Erythroblast (primary cell): ENCODE results near the gene SVEP1.

Source experiments
- DNase-seq, 2 experiments: peaks; one replicate each; lab custom pipeline; 2025; lab: John Stamatoyannopoulos, UW
- GATA1 ChIP-seq: IDR thresholded peaks from 2 replicates; pipeline ENCODE4 v1.6.1; 2011; ENCODE audit warnings: low read depth, mild to moderate bottlenecking, control low read depth, low read length, moderate library complexity
- POLR2A ChIP-seq: IDR thresholded peaks from 2 replicates; pipeline ENCODE4 v1.6.1; 2011; ENCODE audit warnings: mild to moderate bottlenecking, low read length

SVEP1 gene

DNA sequence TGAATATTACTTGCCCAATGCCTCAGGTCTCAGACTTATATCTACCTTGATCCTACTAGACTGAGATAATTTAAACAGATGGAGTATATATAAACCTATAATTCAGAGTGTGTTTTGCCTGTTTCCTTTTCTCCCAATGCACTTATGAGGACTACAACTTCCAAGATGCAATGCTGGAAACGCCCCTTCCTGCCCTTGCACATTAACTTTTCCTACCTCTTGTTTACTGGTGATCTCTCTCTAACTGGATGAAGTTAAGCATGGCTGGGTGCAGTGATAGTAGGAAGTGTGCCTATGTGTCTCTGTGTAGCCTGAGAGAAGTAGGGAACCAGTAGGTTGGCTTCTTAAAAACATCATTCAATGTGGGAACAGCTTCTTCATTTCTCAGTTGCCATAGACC is 115.2 kb downstream of the SVEP1 start:
- TF ChIP-seq POLR2A (no peak), GATA1 (no peak)
- no peak for DNase-seq

DNA sequence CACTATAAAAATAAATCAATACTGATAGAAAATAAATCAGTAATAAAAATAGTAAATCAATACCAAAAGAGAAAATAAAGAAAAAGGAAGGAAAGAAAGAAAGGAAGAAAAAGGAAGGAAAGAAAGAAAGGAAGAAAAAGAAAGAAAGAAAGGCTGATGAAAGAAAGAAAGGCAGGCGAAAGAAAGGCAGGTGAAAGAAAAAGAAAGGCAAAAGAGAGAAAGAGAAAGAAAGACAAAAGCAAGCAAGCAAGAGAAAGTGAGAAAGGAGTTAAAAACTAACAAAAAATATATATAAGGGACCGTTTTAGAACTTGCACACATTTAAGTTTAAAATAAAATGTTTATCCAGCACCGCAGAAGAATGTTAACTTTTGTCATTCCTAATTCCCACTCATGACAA is 116.0 kb downstream of the SVEP1 start:
- TF ChIP-seq GATA1 = no peak
- DNase-seq = no peak

DNA sequence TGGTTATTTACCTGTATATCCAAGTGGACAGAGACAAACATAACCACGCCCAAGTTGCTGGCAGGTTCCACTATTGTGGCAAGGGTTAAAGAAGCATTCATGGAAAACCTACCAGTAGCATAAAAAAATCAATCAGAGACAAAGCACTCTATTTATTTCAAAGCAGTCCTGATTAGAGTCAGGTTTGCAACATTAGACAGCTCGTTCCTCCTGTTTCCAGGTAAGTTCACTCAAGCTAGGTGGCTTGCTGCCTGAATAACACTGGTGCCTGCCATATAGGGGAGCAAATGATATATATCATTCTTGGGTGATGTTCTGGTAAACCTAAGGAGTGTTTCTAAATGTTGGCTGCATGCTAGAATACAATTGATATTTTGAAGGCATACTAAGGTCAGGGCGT is 122.3 kb downstream of the SVEP1 start:
- TF ChIP-seq POLR2A (no peak), GATA1 (no peak)
- DNase-seq = no peak

DNA sequence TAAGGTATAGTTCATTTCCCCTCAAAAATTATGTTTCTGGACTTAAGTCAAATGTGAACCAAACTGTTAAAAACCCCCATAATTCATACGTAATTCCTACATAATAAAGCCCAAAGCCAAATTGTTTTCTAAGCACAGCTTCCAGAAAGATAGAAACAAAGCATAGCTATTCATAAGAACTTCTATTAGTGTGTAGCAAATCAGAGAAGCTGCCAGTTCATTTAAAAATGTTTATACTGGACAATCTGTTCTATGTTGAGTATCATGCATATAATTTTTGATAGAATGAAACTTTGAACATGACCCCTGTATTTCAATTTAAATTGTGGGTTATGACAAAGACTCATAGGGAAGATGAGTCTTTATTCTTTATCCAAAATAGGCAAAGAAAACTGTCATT is 122.9 kb downstream of the SVEP1 start:
- no peak for DNase-seq
- TF ChIP-seq GATA1 (no peak), POLR2A (no peak)

DNA sequence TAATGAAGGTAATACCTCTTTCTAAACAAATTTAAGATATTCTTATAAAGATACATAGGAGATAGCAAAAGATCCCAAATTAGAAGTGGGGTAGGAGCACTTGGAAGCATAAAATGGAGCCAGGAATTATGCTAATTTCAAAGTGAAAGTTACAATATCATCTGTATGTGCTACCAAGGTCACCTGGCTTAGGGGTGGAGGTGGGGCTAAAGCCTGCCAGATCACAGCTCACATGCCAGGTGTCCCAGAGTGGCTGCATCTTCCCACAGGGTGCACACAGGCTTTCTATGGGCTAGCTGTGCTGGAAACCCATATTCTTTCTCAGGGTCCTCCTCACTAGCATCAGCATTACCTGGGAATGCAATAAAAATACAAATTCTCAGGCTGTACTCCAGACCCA is 123.7 kb downstream of the SVEP1 start:
- TF ChIP-seq GATA1 (no peak), POLR2A (no peak)
- DNase-seq = no peak

DNA sequence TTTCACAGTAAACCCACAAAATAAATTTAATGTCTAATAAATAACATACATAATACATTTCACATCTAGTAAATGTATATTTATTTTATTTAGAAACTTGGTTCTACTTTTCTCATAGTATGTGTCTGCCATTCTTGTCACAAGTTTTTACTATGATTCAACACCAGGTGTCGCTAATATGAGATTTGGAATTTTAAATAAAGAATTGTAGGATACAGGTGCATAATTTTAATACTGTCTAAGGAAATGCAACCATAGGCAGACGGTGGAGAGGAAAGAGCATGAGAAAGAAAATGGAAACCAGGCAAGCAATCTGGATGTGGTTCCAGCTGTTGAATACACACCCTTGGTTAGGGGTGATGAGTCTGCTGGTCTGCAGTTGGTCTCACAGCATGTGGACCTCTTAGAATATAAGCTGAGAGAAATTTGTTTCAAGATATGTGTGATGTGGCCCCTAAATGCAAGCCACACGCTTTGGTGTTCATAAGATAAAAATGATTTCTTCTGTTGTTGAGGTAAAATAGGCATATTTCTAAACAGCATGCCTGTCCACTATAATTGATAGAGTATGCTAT is 127.2 kb downstream of the SVEP1 start:
- DNase-seq = peak in 1 of 2 experiments; percentile 9
- TF ChIP-seq POLR2A (no peak), GATA1 (no peak)

DNA sequence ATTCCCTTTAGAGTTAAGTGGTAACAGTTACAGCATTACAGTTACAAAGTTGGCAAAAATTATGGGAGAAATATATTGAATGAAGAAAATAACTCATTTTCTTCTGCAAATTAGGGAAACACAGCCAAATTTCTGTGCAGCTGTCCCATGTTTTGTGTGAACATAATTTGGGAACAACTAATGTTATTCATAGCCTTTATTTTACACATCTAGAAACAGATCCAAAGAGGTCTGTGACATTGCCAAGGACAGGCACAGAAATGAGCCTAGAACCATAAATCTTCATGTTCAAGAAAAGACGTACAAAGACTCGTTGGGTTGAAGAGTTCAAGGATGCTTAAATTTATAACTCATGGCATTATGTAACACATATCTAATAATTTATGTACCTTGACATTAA is 127.8 kb downstream of the SVEP1 start:
- TF ChIP-seq GATA1 (no peak), POLR2A (no peak)
- DNase-seq = no peak

DNA sequence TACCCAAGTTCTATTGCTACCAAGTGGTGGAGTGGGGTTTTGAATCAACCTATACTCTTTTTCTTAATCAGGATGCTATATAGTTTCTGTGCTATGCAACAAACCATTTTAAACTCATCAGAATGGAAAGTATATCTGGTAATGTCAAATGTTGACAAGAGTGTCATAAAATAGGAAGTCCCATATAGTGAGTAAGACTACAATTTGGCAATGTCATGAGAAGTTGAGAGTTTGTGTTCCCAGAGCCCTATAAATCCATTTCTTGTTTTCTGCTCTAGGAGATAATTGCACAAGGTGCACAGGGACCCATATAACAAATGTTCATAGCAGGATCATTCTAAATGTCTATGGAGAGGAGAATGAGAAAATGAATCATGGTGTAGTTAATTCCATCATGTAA is 132.1 kb downstream of the SVEP1 start:
- TF ChIP-seq GATA1 (no peak), POLR2A (no peak)

DNA sequence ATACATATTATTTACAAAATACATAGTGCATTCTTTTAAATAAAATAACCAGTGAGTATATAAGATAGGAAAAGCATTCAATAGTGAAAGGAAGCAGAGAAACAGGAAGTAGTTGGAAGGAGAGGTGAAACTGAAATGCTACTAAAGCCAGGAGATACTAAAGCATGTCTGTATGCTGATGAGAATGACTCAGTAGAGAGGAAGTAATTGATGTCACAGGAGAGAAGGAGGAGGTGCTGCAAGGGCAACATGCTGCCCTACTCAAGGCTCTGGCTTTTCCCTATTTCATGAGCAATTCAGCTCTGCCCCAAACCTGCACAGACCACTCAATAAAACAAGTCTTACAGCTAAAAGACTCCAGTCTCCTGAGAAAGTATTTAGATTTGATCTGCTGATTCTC is 133.4 kb downstream of the SVEP1 start:
- TF ChIP-seq POLR2A (no peak), GATA1 (no peak)
- no peak for DNase-seq

More for the DNA sequence above, 132.1 kb downstream of the SVEP1 start:
- DNase-seq = no peak

DNA sequence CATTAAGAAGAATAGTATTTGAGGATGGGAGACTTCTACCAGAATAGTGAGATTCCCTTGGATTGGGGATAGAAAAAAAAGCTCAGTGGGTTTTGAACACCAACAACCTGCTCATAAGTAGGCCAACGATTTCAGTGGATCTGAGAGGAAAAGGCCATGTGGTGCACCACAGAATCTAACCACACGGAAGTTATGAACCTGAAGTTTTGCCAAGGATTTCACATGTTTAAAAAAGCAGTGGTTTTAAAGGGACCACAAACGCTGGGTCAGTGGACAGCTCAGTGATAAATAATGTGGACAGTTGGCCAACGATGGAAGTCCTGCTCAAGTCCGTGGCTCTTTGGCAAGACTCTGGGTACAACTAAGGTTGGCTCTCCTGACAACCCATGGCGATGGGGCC is 134.6 kb downstream of the SVEP1 start:
- DNase-seq = no peak
- TF ChIP-seq POLR2A (no peak), GATA1 (no peak)

DNA sequence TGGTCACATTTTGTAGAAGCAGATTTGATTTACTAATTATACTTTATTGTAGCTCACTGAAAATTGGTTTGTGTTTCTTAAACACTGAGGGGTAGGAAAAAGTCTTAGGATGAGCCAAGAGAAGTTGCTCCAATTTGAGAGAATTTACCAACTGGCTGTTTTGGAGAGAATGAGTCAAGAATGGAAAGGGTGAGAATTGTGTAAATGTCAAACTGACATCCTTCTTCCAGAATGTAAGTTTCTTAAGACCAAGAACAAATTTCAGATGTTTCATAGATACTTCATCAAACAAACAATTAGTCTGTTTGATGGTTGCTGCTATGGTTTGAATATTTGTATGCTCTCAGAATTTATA is 135.7 kb downstream of the SVEP1 start:
- no peak for TF ChIP-seq POLR2A
- no peak for TF ChIP-seq GATA1
- no peak for DNase-seq

DNA sequence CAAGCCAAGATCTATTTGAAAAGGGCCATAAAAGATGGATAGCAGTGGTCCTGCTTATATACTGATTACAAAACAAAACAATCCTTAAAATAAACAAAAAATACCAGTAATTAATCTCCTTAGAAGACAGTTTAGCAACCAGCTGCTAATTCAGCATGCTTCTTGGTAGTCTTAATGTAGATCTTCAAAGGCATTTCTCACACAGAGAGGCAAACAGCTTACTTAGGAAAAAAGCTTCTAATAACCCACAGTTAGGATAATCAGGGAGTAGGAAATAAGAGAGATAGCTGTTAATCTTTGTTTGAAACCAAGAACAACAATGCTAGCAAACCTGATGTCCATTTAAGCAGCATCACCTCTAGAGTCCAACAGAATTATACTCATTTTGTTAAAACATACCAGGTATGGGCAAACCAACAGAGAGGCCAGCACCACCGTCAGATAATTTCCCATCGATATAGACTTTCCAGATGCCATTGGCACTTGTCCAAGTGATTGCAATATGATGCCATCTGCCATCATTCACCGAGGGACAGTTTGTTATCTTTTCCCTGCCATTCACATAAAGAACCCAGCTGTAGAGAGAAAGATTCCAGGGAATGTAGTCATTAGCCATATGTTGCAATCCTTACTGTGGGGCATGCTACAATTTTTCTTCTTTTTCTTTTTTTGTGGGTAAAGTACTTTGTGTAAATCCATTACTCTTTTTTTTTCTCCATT is 136.2 kb downstream of the SVEP1 start:
- peak; percentile 72 to 82 for DNase-seq
- TF ChIP-seq GATA1 (no peak), POLR2A (no peak)

DNA sequence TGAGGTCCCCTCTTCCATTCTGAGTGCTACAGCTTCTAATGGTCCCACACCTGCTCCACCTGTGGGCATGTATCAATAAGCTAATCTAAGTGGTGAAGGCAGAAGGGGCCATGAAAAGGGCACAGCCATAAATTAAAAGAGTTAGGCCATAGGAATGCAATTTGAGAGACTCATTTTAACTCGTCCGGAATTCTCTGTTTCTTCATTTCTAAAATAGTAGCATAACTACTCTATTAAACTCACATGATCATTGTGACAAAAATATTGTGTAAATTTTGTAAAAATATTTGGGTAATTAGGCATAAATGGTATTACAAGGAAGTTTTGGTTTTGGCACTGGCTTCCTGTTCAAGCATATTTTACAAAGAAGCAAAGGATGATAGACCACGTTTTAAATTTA is 138.7 kb downstream of the SVEP1 start:
- TF ChIP-seq POLR2A = no peak
- no peak for TF ChIP-seq GATA1

DNA sequence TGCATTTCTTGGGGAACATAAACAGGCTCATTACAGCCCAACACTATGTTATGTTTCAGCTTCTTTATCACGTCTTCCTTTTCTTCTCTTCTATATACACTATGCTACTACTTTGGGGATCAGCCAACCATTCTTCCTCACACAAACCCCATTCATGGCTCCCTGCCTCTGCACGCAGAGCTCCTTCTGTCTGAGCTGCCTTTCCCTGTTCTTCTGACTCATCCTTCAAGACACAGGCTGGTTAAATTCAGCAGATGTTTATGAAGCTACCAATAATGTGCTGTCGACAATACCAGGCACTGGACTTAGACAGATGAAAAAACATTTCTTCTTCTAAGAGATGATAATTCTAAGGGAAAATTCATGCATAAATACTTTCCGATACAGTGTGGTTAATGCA is 139.4 kb downstream of the SVEP1 start:
- TF ChIP-seq POLR2A = no peak
- no peak for TF ChIP-seq GATA1
- no peak for DNase-seq

More for the DNA sequence above, 138.7 kb downstream of the SVEP1 start:
- no peak for DNase-seq

DNA sequence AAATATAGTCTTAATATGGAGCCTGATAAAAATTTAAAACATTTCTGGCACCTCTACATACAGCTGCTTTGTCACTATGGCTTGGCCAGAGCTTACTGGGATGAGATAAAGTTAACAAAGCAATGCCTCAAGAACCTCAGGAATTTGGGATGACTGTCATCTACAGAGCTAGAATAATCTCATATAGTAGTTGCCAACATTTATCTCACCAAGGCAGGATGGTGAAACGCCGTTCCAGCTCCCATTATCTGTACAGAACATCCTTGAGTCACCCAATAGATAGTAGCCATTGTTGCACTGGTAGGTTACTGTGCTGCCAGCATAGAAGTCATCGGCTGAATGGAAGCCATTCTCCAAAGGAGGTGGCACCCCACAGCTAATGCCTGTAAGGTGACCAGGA is 147.3 kb downstream of the SVEP1 start:
- DNase-seq = peak; percentile 80 to 93
- TF ChIP-seq GATA1 = peak; percentile 64
- TF ChIP-seq POLR2A = no peak

DNA sequence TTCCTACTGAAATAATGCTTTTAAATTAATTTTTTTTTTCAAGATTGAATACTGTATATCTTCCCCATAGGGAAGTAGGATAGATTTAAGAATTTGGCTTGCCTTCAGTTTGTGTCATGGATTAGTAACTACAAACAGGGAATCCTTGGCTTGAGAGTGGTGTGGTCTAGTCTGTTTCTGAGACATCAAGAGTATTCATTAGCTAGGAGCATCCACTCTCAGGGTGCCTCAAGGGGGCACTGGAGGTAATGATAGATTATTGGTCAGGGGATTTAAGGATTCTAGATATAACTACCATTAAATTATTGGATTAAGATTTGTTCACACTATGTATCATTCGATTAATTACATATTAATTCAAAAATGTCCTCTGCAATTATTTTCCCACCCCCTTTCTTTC is 150.1 kb downstream of the SVEP1 start:
- TF ChIP-seq POLR2A (no peak), GATA1 (no peak)
- DNase-seq = peak in 1 of 2 experiments; percentile 4
